PC-3 (cell line): ENCODE measurements around the gene PARD6B.

Experiments
- EZH2 ChIP-seq: fragments of 300-600 bp; sonication (generic); IDR thresholded peaks from one replicate; pipeline ENCODE4 v1.6.1; 2017; ENCODE audit warnings: antibody characterized with exemption, mild to moderate bottlenecking, low read length; ENCODE audit not compliant: unreplicated experiment
- EZH2phosphoT487 ChIP-seq: fragments of 300-600 bp; sonication (generic); IDR thresholded peaks from 2 replicates; pipeline ENCODE4 v1.6.1; 2018; ENCODE audit warnings: mild to moderate bottlenecking, antibody characterized with exemption, low read length, borderline replicate concordance
- TF ChIP-seq, protein P1 (sequence below): fragments of 300-600 bp; sonication (generic); conservative IDR thresholded peaks from 2 replicates; pipeline ENCODE4 v1.5.1; 2017; ENCODE audit warnings: antibody characterized with exemption, low read depth, mild to moderate bottlenecking, low read length

GRCh38 chr20:50784464-50784863 lies 53.1 kb downstream of the PARD6B start:
- TF ChIP-seq, protein P1, sequence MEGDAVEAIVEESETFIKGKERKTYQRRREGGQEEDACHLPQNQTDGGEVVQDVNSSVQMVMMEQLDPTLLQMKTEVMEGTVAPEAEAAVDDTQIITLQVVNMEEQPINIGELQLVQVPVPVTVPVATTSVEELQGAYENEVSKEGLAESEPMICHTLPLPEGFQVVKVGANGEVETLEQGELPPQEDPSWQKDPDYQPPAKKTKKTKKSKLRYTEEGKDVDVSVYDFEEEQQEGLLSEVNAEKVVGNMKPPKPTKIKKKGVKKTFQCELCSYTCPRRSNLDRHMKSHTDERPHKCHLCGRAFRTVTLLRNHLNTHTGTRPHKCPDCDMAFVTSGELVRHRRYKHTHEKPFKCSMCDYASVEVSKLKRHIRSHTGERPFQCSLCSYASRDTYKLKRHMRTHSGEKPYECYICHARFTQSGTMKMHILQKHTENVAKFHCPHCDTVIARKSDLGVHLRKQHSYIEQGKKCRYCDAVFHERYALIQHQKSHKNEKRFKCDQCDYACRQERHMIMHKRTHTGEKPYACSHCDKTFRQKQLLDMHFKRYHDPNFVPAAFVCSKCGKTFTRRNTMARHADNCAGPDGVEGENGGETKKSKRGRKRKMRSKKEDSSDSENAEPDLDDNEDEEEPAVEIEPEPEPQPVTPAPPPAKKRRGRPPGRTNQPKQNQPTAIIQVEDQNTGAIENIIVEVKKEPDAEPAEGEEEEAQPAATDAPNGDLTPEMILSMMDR = no peak
- no peak for TF ChIP-seq EZH2phosphoT487
- TF ChIP-seq EZH2 = no peak
